Measurements from ENCODE around the gene PDPK1.

GRCh38 chr16:2532494-2533141, 5.2 kb upstream of the PDPK1 start:
- TF ChIP-seq POLR2A (IDR thresholded peaks at IDR 0.05; ENCODE audit: low read length), result no peak
- TF ChIP-seq GATA1 (IDR thresholded peaks at IDR 0.05; ENCODE audit: low read depth, low read length), result no peak

Measured in erythroblast (primary cell).